GM18867 (cell line): ENCODE data around the gene DDX39B.
"Not testable (repeated sequence)": the region's sequence is repeated elsewhere in the genome, so short reads cannot be mapped to it uniquely, and the experiment has no call there.

Experiments used
- ATAC-seq: cut with Tn5 transposase; IDR thresholded peaks from one replicate; pipeline ENCODE4 v1.9.1; 2021; ENCODE audit warnings: mild to moderate bottlenecking, moderate library complexity; ENCODE audit not compliant: unreplicated experiment

The DDX39B gene

DNA sequence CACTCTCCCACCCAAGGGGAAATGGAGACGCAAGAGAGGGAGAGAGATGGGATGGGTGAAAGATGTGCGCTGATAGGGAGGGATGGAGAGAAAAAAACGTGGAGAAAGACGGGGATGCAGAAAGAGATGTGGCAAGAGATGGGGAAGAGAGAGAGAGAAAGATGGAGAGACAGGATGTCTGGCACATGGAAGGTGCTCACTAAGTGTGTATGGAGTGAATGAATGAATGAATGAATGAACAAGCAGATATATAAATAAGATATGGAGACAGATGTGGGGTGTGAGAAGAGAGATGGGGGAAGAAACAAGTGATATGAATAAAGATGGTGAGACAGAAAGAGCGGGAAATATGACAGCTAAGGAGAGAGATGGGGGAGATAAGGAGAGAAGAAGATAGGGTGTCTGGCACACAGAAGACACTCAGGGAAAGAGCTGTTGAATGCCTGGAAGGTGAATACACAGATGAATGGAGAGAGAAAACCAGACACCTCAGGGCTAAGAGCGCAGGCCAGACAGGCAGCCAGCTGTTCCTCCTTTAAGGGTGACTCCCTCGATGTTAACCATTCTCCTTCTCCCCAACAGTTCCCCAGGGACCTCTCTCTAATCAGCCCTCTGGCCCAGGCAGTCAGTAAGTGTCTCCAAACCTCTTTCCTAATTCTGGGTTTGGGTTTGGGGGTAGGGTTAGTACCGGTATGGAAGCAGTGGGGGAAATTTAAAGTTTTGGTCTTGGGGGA, 34.3 kb upstream of the DDX39B start:
- ATAC-seq, result no peak

DNA sequence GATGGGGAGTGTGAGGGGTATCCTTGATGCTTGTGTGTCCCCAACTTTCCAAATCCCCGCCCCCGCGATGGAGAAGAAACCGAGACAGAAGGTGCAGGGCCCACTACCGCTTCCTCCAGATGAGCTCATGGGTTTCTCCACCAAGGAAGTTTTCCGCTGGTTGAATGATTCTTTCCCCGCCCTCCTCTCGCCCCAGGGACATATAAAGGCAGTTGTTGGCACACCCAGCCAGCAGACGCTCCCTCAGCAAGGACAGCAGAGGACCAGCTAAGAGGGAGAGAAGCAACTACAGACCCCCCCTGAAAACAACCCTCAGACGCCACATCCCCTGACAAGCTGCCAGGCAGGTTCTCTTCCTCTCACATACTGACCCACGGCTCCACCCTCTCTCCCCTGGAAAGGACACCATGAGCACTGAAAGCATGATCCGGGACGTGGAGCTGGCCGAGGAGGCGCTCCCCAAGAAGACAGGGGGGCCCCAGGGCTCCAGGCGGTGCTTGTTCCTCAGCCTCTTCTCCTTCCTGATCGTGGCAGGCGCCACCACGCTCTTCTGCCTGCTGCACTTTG, 33.6 kb upstream of the DDX39B start, which contains the start of gene TNF:
Gene TNF (plus strand): TSS at position 231 of the 567 bp plus-strand sequence. CDS start 177 bp downstream, at position 408.
- ATAC-seq, result no peak

DNA sequence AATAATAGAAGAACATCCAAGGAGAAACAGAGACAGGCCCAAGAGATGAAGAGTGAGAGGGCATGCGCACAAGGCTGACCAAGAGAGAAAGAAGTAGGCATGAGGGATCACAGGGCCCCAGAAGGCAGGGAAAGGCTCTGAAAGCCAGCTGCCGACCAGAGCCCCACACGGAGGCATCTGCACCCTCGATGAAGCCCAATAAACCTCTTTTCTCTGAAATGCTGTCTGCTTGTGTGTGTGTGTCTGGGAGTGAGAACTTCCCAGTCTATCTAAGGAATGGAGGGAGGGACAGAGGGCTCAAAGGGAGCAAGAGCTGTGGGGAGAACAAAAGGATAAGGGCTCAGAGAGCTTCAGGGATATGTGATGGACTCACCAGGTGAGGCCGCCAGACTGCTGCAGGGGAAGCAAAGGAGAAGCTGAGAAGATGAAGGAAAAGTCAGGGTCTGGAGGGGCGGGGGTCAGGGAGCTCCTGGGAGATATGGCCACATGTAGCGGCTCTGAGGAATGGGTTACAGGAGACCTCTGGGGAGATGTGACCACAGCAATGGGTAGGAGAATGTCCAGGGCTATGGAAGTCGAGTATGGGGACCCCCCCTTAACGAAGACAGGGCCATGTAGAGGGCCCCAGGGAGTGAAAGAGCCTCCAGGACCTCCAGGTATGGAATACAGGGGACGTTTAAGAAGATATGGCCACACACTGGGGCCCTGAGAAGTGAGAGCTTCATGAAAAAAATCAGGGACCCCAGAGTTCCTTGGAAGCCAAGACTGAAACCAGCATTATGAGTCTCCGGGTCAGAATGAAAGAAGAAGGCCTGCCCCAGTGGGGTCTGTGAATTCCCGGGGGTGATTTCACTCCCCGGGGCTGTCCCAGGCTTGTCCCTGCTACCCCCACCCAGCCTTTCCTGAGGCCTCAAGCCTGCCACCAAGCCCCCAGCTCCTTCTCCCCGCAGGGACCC, 32.6 kb upstream of the DDX39B start:
- no peak for ATAC-seq

DNA sequence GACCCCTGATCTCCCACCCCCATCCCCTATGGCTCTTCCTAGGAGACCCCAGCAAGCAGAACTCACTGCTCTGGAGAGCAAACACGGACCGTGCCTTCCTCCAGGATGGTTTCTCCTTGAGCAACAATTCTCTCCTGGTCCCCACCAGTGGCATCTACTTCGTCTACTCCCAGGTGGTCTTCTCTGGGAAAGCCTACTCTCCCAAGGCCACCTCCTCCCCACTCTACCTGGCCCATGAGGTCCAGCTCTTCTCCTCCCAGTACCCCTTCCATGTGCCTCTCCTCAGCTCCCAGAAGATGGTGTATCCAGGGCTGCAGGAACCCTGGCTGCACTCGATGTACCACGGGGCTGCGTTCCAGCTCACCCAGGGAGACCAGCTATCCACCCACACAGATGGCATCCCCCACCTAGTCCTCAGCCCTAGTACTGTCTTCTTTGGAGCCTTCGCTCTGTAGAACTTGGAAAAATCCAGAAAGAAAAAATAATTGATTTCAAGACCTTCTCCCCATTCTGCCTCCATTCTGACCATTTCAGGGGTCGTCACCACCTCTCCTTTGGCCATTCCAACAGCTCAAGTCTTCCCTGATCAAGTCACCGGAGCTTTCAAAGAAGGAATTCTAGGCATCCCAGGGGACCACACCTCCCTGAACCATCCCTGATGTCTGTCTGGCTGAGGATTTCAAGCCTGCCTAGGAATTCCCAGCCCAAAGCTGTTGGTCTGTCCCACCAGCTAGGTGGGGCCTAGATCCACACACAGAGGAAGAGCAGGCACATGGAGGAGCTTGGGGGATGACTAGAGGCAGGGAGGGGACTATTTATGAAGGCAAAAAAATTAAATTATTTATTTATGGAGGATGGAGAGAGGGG, 31.7 kb upstream of the DDX39B start:
- ATAC-seq, result no peak

DNA sequence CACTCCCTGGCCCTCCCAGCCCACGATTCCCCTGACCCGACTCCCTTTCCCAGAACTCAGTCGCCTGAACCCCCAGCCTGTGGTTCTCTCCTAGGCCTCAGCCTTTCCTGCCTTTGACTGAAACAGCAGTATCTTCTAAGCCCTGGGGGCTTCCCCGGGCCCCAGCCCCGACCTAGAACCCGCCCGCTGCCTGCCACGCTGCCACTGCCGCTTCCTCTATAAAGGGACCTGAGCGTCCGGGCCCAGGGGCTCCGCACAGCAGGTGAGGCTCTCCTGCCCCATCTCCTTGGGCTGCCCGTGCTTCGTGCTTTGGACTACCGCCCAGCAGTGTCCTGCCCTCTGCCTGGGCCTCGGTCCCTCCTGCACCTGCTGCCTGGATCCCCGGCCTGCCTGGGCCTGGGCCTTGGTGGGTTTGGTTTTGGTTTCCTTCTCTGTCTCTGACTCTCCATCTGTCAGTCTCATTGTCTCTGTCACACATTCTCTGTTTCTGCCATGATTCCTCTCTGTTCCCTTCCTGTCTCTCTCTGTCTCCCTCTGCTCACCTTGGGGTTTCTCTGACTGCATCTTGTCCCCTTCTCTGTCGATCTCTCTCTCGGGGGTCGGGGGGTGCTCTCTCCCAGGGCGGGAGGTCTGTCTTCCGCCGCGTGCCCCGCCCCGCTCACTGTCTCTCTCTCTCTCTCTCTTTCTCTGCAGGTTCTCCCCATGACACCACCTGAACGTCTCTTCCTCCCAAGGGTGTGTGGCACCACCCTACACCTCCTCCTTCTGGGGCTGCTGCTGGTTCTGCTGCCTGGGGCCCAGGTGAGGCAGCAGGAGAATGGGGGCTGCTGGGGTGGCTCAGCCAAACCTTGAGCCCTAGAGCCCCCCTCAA, 30.5 kb upstream of the DDX39B start, which contains the start of gene LTA:
Gene LTA (plus strand): TSS at position 249 of the 871 bp plus-strand sequence. CDS start 454 bp downstream, at position 703.
- peak; percentile 37 for ATAC-seq

DNA sequence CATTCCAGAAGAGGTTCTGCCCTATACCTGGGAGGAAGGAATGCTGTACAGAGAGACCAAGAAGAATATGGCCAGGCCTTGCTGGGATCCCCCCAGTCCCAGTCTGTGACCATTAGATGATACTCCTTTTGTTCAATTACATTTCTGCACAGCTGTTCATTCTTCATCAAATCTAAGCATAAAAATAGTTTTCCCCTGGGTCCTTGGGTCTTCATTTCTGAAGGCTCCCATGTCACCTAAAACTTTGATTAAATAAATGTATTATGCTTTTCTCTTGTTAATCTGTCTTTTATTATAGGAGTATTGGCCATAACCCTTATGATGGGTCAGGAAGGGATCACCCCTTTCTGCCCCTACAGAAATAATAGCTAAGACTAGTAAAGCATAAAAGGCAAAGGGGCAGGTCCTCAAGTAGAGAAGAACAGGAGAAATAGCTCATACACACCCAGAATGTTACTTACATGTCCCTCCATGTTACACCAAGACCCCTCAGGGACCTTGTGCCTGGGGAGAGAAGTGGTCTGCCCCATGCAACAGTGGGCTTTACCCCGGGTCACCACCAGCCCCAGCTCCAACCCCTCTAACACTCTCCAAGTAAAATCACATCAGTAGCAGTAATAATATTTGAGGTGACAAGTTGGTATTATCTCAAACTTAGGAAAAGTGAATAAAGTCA, 28.2 kb upstream of the DDX39B start:
- no peak for ATAC-seq

DNA sequence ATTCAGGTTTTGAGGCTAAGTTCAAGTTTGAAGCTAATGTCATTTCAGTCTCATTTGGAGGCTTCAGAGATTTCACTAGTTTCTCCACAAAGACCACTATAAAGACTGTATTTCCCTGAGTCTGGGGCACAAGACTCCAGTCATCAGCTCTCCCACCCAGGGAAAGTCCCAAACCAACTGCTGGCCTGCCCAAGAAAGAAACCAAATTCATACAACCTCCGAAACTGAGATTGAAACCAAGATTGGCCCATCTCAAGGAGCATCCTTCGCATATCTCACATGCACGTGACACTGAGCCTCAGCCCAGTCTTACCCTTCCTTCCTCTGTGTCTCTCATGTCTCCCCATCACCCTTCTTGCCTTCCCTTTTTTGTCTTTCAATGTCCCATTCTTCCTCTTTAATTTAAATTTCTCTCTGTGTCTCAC, 26.7 kb upstream of the DDX39B start:
- ATAC-seq, result peak; percentile 71

DNA sequence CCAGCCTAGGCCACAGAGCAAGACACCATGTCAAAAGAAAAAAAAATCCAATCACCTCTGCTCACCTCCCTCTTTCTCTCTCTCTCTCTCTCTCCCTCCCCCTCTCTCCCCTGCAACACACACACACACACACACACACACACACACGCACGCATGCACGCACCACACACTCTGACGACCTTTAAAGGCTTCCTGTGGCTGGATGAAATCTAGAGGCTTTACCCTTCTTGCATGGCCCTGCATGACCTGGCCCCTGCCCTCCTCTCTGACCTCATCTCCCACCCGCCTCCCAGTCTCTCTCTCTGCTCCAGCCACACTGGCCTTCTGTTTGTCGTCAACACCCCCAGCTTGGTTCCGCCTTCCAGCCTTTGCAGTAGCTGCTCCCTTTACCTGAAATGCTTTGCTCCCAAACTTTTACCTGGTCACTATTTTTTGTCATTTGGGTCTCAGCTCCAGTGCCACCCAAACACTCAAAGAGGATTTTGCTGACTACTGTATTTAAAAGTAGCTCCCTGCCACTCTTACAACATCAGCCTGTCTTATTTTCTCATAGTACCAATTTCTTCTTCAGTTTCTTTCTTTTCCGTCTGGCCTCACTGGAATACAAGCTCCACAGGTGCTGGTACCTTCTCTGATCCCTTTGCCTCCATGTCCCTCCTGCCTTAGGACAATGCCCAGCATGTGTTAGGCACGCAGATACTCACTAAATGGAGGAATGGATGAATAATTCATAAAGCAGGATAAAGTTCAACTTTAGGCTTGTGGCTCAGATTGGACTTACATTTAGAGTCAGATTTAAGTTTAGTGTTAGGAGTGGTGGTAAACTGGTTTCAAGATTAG, 25.9 kb upstream of the DDX39B start:
- ATAC-seq, result no peak

DNA sequence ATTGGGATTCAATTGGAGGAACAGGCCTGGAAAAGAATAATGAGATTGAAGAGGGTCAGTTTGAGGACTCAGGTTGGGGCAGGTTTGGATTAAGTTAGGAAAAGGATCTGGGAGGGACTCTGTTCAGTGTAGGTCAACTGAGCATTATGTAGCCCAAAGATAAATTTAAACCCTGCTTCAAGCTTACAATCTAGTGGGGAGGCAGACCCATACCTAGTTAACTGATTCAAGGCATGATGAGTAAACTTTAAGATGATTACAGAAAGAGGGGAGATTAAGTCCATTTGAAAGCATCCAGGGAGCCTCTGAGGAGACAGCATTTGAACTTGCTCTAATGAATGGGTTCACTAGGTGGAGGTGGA, 18.9 kb upstream of the DDX39B start:
- ATAC-seq, result no peak

DNA sequence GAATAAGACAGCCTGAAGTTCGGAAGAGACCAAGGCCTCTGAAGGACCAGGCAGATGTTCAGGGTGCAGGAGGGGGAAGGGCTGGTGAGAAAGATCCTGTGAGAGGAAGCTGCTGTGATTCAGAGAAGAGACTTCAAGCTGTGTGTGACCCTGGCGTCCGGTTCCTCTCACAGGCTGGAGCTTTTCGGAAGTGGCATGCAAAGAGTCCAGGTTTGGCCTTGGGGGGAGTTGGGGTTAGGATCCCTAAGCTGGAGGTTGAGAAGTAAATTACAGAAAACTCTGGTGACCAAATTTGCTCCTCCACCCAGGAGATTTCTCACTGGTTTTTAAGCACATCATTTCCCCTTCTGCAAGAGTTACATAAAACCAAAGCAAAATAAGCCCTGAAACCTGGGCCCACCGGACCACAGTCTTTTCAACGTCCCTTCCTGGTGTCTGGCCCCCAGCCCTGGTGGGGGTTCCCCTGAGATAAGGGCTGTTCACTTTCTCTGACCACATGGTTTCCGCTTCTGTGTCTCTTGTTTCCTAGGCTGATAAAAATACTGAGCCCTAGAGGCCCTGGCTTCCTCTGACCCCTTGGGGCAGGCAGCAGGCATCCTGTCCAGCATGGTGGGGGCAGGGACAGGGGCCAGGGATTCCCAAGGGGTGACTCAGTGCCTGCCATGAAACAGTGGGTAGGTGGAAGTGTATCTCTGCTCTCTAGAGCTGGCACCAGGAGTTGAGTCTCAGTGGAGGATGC, 18.3 kb upstream of the DDX39B start:
- ATAC-seq, result peak; percentile 64

DNA sequence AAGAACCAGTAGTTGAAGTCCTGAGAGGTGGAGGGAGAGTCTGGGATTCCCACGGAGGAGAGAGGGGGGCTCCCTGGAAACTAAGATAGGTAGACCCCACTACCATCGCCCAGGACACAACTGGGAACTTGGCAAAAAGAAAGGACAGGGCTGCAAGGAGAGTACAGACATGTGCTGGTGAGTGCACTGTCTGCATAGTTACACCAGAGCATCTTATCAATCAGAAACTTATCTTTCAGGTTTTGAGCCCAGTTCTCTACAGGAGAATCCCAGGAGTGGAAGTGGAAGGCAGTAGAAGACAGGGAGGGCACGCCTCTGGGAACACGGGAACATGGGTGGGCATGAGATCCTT, 17.8 kb upstream of the DDX39B start:
- ATAC-seq, result no peak

DNA sequence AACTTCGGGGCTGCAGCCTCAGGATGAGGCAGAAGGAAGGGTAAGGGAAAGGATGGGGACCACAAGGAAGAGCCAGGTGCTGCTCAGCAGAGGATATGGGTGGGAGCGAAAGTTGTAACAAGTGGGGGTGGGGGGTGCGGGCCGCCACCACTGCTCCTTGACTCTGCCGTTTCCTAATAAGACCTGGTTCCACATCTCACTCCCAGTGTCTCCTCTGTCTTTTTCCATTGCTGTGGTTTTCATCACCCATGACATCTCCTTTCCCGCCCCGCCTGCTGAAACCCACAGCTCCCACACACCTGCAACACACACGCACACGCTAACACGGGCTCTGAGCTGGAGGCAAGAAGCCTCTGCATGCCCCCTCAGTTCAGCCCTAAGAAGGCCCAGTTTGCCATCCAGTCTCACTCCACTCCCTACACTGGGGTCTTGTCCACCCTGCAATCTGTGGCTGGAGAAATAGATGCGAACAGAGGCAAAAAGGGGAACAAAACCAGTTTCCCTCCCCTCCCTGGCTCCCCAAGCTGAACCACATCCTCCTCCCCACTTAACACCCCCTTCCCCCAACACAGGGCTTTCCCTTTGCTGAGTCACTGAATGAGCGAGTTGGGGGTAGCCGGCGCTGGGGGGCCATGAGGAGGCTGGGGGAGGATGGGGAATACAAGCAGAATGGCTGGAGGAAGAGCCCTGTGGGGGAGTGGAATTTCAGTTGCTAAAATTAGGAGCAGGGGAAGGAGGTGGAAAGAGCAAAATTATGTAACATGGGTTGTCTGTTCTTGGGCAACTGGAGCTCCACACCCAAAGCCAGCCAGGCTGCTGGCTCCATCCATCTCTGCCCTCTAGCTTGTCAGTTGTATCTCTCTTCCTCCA, 17.1 kb upstream of the DDX39B start:
- ATAC-seq, result no peak

DNA sequence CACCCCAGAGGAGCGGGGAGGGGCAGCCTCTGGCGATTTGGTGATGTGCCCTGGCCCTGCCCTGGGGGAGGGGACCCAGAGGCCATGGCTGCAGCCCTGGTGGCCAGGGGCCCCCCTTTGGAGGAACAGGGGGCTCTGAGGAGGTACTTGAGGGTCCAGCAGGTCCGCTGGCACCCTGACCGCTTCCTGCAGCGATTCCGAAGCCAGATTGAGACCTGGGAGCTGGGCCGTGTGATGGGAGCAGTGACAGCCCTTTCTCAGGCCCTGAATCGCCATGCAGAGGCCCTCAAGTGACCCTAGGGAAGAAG, 16.5 kb upstream of the DDX39B start:
- ATAC-seq, result no peak

DNA sequence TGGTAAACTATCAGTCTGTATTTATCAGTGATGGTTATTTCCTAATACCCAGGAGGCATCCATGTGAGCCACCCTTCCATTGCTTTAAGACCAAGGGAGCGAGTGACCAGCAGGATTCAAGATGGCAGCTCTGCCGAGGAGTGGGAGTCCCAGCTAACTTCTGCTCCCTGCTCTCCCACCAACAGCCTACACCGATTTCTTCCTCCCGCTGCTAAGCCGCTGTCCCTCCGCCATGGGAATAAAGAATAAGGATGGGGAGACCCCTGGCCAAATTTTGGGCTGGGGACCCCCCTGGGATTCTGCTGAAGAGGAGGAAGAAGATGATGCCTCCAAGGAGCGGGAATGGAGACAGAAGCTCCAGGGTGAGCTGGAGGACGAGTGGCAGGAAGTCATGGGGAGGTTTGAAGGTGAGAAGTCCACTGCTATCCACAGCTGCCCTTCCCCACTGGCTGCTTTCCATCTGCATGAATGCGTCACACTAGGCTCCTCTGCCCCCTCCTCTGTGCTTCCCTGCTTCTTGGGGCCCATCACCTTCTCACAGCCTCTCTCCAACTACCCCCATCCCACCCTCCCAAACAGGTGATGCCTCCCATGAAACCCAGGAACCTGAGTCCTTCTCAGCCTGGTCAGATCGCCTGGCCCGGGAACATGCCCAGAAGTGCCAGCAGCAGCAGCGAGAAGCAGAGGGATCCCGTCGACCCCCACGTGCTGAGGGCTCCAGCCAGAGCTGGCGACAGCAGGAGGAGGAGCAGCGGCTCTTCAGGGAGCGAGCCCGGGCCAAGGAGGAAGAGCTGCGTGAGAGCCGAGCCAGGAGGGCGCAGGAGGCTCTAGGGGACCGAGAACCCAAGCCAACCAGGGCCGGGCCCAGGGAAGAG, 15.9 kb upstream of the DDX39B start:
- ATAC-seq, result no peak

DNA sequence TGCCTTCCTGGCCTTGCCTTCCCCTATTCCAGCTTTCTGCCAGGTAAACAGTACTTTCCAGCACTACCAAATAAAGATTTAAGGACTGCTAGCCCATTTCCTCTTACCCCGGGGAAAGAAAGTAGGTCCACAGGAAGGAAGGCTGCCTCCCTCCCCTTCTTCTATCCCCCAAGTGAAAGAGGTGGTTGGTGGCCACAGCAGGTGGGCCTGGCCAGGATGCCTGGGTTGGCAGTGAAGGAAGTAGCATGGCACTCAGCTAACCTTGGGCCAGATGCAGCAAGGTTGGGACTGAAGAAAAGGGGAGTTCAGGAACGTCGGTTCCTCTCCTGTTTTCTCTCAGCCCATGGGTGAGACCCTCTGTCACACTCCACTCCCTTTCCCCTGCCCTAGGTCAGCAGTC, 14.5 kb upstream of the DDX39B start:
- no peak for ATAC-seq

DNA sequence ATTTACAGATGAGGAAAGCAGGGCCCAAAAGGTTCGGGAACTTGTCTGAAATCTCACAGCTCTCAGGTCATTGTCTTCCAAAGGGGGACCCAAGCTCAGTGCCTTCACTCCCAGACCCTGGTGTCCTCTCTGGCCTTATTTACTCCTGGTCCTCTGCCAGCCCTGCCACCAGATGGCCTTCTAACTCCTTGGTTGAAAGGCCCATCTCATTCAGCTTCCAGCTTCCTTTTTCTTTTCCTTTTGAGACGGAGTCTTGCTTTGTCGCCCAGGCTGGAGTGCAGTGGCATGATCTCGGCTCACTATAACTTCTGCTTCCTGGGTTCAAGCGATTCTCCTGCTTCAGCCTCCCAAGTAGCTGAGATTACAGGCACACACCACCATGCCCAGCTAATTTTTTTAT, 9.6 kb upstream of the DDX39B start:
- not testable (repeated sequence) for ATAC-seq
